A549 (cell line): Measurements from ENCODE around the gene SH2D1A.

ENCODE experiments used
- CEBPB ChIP-seq, 2 experiments: fragments of >200 bp in 1 of 2; sonication (Bioruptor Twin) in 1 of 2; formaldehyde crosslinking in 1 of 2; IDR thresholded peaks; 2 replicates each; pipeline ENCODE4 v1.6.1; 2012 to 2016
- CHD2 ChIP-seq: fragments of 150-350 bp; IDR thresholded peaks from 2 replicates; pipeline ENCODE4 v1.6.1; 2014; ENCODE audit warnings: low read length; ENCODE audit not compliant: partially characterized antibody
- EHMT2 ChIP-seq: fragments of 200-600 bp; sonication (generic); IDR thresholded peaks from 2 replicates; pipeline ENCODE4 v1.6.1; 2016; ENCODE audit warnings: antibody characterized with exemption, low read depth, mild to moderate bottlenecking, moderate library complexity
- ELK1 ChIP-seq: fragments of 150-350 bp; IDR thresholded peaks from 2 replicates; pipeline ENCODE4 v1.6.1; 2014; ENCODE audit warnings: low read depth, mild to moderate bottlenecking, low read length
- ESRRA ChIP-seq: fragments of 150-350 bp; IDR thresholded peaks from 2 replicates; pipeline ENCODE4 v1.6.1; 2014; ENCODE audit warnings: mild to moderate bottlenecking, low read length, borderline replicate concordance
- HOXA7 ChIP-seq: fragments of 250-450 bp; sonication (Bioruptor Pico); IDR thresholded peaks from 2 replicates; pipeline ENCODE4 v1.5.0; 2020; ENCODE audit warnings: mild to moderate bottlenecking, moderate library complexity
- POLR2A ChIP-seq: IDR thresholded peaks from 2 replicates; pipeline ENCODE4 v1.6.1; 2012; ENCODE audit warnings: mild to moderate bottlenecking, low read length
- RFX5 ChIP-seq: fragments of 450-650 bp; IDR thresholded peaks from 2 replicates; pipeline ENCODE4 v1.7.1; 2014; ENCODE audit warnings: antibody characterized with exemption, mild to moderate bottlenecking, moderate library complexity
- TF ChIP-seq, protein P1 (sequence below): fragments of >200 bp; sonication (Bioruptor Twin); formaldehyde crosslinking; IDR thresholded peaks from 3 replicates; pipeline ENCODE4 v1.5.1; 2016
- TF ChIP-seq, protein P2 (sequence below): fragments of >200 bp; sonication (Bioruptor Twin); formaldehyde crosslinking; IDR thresholded peaks from 3 replicates; pipeline ENCODE4 v1.6.1; 2016
- TF ChIP-seq, protein P3 (sequence below): IDR thresholded peaks from 2 replicates; pipeline ENCODE4 v1.6.1; 2012

GRCh38 chrX:124393659-124394058 is 47.3 kb downstream of the SH2D1A start:
- no peak for TF ChIP-seq CEBPB (IDR thresholded peaks at IDR 0.05)
- TF ChIP-seq, protein P1, sequence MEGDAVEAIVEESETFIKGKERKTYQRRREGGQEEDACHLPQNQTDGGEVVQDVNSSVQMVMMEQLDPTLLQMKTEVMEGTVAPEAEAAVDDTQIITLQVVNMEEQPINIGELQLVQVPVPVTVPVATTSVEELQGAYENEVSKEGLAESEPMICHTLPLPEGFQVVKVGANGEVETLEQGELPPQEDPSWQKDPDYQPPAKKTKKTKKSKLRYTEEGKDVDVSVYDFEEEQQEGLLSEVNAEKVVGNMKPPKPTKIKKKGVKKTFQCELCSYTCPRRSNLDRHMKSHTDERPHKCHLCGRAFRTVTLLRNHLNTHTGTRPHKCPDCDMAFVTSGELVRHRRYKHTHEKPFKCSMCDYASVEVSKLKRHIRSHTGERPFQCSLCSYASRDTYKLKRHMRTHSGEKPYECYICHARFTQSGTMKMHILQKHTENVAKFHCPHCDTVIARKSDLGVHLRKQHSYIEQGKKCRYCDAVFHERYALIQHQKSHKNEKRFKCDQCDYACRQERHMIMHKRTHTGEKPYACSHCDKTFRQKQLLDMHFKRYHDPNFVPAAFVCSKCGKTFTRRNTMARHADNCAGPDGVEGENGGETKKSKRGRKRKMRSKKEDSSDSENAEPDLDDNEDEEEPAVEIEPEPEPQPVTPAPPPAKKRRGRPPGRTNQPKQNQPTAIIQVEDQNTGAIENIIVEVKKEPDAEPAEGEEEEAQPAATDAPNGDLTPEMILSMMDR, result no peak
- TF ChIP-seq, protein P2, sequence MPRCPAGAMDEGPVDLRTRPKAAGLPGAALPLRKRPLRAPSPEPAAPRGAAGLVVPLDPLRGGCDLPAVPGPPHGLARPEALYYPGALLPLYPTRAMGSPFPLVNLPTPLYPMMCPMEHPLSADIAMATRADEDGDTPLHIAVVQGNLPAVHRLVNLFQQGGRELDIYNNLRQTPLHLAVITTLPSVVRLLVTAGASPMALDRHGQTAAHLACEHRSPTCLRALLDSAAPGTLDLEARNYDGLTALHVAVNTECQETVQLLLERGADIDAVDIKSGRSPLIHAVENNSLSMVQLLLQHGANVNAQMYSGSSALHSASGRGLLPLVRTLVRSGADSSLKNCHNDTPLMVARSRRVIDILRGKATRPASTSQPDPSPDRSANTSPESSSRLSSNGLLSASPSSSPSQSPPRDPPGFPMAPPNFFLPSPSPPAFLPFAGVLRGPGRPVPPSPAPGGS, result no peak
- TF ChIP-seq ELK1, result no peak
- no peak for TF ChIP-seq HOXA7 (CRISPR knock-in tag)
- TF ChIP-seq, protein P3, sequence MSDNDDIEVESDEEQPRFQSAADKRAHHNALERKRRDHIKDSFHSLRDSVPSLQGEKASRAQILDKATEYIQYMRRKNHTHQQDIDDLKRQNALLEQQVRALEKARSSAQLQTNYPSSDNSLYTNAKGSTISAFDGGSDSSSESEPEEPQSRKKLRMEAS, result no peak
- TF ChIP-seq CHD2, result no peak
- no peak for TF ChIP-seq ESRRA
- TF ChIP-seq POLR2A, result no peak
- TF ChIP-seq EHMT2, result no peak
- no peak for TF ChIP-seq RFX5
